Stimulated activated naive CD8-positive, alpha-beta T cell treated with anti-CD3 and anti-CD28 coated beads, Interleukin-15, Interleukin-2, amounts not matched to agents 100 U/mL and 50 U/mL, for 24 hours (primary cell): Measurements from ENCODE around the gene DNAAF2.
"Not testable (repeated sequence)": the region's sequence is repeated elsewhere in the genome, so short reads cannot be mapped to it uniquely, and the experiment has no call there.

ENCODE experiments used
- ATAC-seq: fragments of 150-1000 bp; cut with Tn5 transposase; one replicate; pipeline ENCODE4 v1.10.0; 2021
- DNase-seq: peaks from one replicate; pipeline ENCODE4 v3.0.0; 2021

Gene DNAAF2

GRCh38 chr14:49584981-49585640 lies 49.9 kb downstream of the DNAAF2 start:
- peak; percentile 49 for DNase-seq
- ATAC-seq, result not testable (repeated sequence)

GRCh38 chr14:49584058-49584457 lies 51.0 kb downstream of the DNAAF2 start:
- no peak for ATAC-seq

GRCh38 chr14:49583629-49584028 lies 51.4 kb downstream of the DNAAF2 start:
- DNase-seq, result no peak
- ATAC-seq, result no peak

More at GRCh38 chr14:49584058-49584457, 51.0 kb downstream of the DNAAF2 start:
- no peak for DNase-seq

GRCh38 chr14:49582113-49582977 lies 52.7 kb downstream of the DNAAF2 start:
- no peak for ATAC-seq
- no peak for DNase-seq

- no peak for ATAC-seq
- DNase-seq, result no peak
Measured at GRCh38 chr14:49581209-49582112, 53.6 kb downstream of the DNAAF2 start.

GRCh38 chr14:49579841-49580240 lies 55.2 kb downstream of the DNAAF2 start:
- ATAC-seq (no peak), DNase-seq (no peak)

- no peak for ATAC-seq
- DNase-seq, result no peak
Measured at GRCh38 chr14:49578141-49578540, 56.9 kb downstream of the DNAAF2 start.
